Left ventricle myocardium inferior (tissue), 1 donor: ENCODE data around the gene DMKN. TPM values are rescaled to one million over a fixed set of nuclear protein-coding genes. Genes with fewer than 3 reads are reported as not detected.
A peak's percentile ranks its signal among the peaks of the same experiment; 100 is the strongest.

Experiments
- DNase-seq: peaks from one replicate; pipeline ENCODE4 v3.0.0-alpha.2; 2020
- H3K27ac ChIP-seq: fragments of 200-600 bp; replicated peaks from 2 replicates; pipeline ENCODE4 v1.8.0; 2021
- H3K27me3 ChIP-seq: fragments of 200-600 bp; 2 replicates; pipeline ENCODE4 v1.8.0; 2021; ENCODE audit warnings: low read depth
- H3K36me3 ChIP-seq: fragments of 200-600 bp; 2 replicates; pipeline ENCODE4 v1.8.0; 2021
- H3K4me1 ChIP-seq: fragments of 200-600 bp; 2 replicates; pipeline ENCODE4 v1.8.0; 2021
- H3K4me3 ChIP-seq: fragments of 200-600 bp; 2 replicates; pipeline ENCODE4 v1.8.0; 2021; ENCODE audit warnings: mild to moderate bottlenecking, moderate library complexity
- H3K9me3 ChIP-seq: fragments of 200-600 bp; replicated peaks from 2 replicates; pipeline ENCODE4 v1.8.0; 2021
- intact Hi-C: fragments of 100-400 bp; cut with micrococcal nuclease; formaldehyde crosslinking; loops from one replicate; pipeline ENCODE4 v1.11.0; 2022
- total RNA-seq: library from RNA; stranded (reverse); fragmentation: NEBNext Ultra II Directional; extraction: Animal tissue kit (Norgen Biotek cat#: 25700); gene quantifications from one replicate; pipeline ENCODE4 v1.2.1, GENCODE V29; 2021
- TF ChIP-seq, protein P1 (sequence below): fragments of 200-600 bp; IDR thresholded peaks from 2 replicates; pipeline ENCODE4 v1.8.0; 2021; ENCODE audit warnings: antibody characterized with exemption, mild to moderate bottlenecking, borderline replicate concordance
- donor health status: DM: no; HTN: yes; CAD: no; lungs with severe emphysema.

The DMKN gene
- total RNA-seq, 1 donor from 2014 or later = 7.9 TPM

- Histone ChIP-seq H3K27me3 (peaks cover 93% of the 10 kb centered on the region), H3K27ac (no peak overlapping the region), H3K4me3 (peak overlapping the region; percentile 59), H3K9me3 (no peaks in the 10 kb centered on the region), H3K36me3 (no peaks in the 10 kb centered on the region), H3K4me1 (peaks cover 17% of the 10 kb centered on the region)
- no peak for DNase-seq
- intact Hi-C loops = no loop called here
- TF ChIP-seq, protein P1, sequence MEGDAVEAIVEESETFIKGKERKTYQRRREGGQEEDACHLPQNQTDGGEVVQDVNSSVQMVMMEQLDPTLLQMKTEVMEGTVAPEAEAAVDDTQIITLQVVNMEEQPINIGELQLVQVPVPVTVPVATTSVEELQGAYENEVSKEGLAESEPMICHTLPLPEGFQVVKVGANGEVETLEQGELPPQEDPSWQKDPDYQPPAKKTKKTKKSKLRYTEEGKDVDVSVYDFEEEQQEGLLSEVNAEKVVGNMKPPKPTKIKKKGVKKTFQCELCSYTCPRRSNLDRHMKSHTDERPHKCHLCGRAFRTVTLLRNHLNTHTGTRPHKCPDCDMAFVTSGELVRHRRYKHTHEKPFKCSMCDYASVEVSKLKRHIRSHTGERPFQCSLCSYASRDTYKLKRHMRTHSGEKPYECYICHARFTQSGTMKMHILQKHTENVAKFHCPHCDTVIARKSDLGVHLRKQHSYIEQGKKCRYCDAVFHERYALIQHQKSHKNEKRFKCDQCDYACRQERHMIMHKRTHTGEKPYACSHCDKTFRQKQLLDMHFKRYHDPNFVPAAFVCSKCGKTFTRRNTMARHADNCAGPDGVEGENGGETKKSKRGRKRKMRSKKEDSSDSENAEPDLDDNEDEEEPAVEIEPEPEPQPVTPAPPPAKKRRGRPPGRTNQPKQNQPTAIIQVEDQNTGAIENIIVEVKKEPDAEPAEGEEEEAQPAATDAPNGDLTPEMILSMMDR = peak; percentile 22
These were observed 2.9 kb downstream of the DMKN start for GRCh38 chr19:35510626-35510964.

GRCh38 chr19:35509861-35510625 is 3.4 kb downstream of the DMKN start:
- Histone ChIP-seq H3K36me3 (no peaks in the 10 kb centered on the region), H3K4me3 (peak overlapping the region; percentile 59), H3K27me3 (peaks cover 89% of the 10 kb centered on the region), H3K9me3 (no peaks in the 10 kb centered on the region), H3K4me1 (peaks cover 17% of the 10 kb centered on the region), H3K27ac (no peak overlapping the region)
- TF ChIP-seq, protein P1 = peak; percentile 95
- intact Hi-C loops = no loop called here
- peak; percentile 71 for DNase-seq

DNA sequence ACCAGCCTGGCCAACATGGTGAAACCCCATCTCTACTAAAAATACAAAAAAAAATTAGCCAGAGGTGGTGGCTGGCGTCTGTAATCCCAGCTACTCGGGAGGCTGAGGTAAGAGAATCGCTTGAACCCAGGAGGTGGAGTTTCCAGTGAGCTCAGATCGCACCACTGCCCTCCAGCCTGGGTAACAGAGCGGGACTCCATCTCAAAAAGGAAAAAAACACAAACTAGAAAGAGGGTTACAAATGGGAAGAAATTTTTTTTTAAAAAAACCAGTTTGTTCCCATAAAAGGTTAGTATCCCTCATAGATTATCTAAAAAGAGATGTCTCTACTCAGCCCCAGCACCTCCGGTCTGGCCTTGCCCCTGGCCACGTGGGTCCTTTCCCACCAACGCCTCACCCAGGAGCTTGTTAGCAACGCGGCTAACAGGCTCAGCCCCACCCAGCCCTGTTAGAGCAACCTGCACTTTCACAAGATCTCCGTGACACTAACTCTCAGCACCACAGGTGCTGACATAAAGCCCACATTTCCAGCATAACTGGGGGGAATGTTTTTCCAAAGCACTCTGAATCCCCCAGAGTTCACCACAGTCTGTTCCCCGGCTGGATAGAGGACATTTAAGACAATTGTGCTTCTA is 4.3 kb downstream of the DMKN start:
- Histone ChIP-seq H3K36me3 (no peaks in the 10 kb centered on the region), H3K9me3 (no peaks in the 10 kb centered on the region), H3K4me1 (peaks cover 14% of the 10 kb centered on the region), H3K27me3 (peaks cover 80% of the 10 kb centered on the region), H3K27ac (no peak overlapping the region), H3K4me3 (peak overlapping the region; percentile 59)
- DNase-seq = no peak
- TF ChIP-seq, protein P1 = no peak
- intact Hi-C loops = no loop called here

- TF ChIP-seq, protein P1 = no peak
- no peaks in the 10 kb centered on the region for H3K9me3 ChIP-seq
- peaks cover 70% of the 10 kb centered on the region for H3K27me3 ChIP-seq
- no peaks in the 10 kb centered on the region for H3K36me3 ChIP-seq
- peaks cover 14% of the 10 kb centered on the region for H3K4me1 ChIP-seq
- H3K27ac ChIP-seq = no peak overlapping the region
- H3K4me3 ChIP-seq = no peak overlapping the region
- DNase-seq = no peak
- intact Hi-C loops = no loop called here
These were observed 5.3 kb downstream of the DMKN start for GRCh38 chr19:35508129-35508528.

GRCh38 chr19:35507561-35507960 is 5.9 kb downstream of the DMKN start:
- no peaks in the 10 kb centered on the region for H3K36me3 ChIP-seq
- TF ChIP-seq, protein P1 = no peak
- intact Hi-C loops = no loop called here
- peaks cover 64% of the 10 kb centered on the region for H3K27me3 ChIP-seq
- no peak for DNase-seq
- H3K4me1 ChIP-seq = peaks cover 20% of the 10 kb centered on the region
- no peak overlapping the region for H3K4me3 ChIP-seq
- no peak overlapping the region for H3K27ac ChIP-seq
- no peaks in the 10 kb centered on the region for H3K9me3 ChIP-seq
